Activated T-helper 1 cell treated with anti-CD3 and anti-CD28 coated beads, Interleukin-12 subunit alpha, Interleukin-12 subunit beta, Interleukin-2, Interleukin-4 antibody, amounts not matched to agents 30 ng/mL and 10 ng/mL and 1 ng/mL, durations not matched to agents 14 hours and 24 hours and 36 hours (primary cell): ENCODE data around the gene PIAS3. TPM values are rescaled to one million over a fixed set of nuclear protein-coding genes. Genes with fewer than 3 reads are reported as not detected.

Experiments used
- DNase-seq: peaks from one replicate; pipeline ENCODE4 v3.0.0; 2021; ENCODE audit warnings: low spot score
- H3K27ac Mint-ChIP-seq: one replicate; pipeline ENCODE4 v1.8.0; 2021; ENCODE audit warnings: mild to moderate bottlenecking, mixed read lengths
- H3K27me3 Mint-ChIP-seq: one replicate; pipeline ENCODE4 v1.8.0; 2022; ENCODE audit warnings: mild to moderate bottlenecking, moderate library complexity, mixed read lengths; ENCODE audit not compliant: insufficient read depth
- H3K36me3 Mint-ChIP-seq: one replicate; pipeline ENCODE4 v1.8.0; 2021; ENCODE audit warnings: low read depth, mixed read lengths
- H3K4me1 Mint-ChIP-seq: one replicate; pipeline ENCODE4 v1.8.0; 2021; ENCODE audit warnings: low read depth, mixed read lengths
- H3K4me3 Mint-ChIP-seq: one replicate; pipeline ENCODE4 v1.8.0; 2021; ENCODE audit warnings: mild to moderate bottlenecking, moderate library complexity, mixed read lengths
- H3K9me3 Mint-ChIP-seq: one replicate; pipeline ENCODE4 v1.8.0; 2021; ENCODE audit warnings: mixed read lengths
- intact Hi-C: fragments of 100-400 bp; cut with micrococcal nuclease; formaldehyde crosslinking; loops from one replicate; pipeline ENCODE4 v1.15.1; 2024
- total RNA-seq: library from RNA; stranded (reverse); gene quantifications from 2 replicates; pipeline ENCODE4 v1.2.3, GENCODE V29; 2022

The PIAS3 gene
- total RNA-seq, 1 donor from 2014 or later = 16.9 TPM

DNA sequence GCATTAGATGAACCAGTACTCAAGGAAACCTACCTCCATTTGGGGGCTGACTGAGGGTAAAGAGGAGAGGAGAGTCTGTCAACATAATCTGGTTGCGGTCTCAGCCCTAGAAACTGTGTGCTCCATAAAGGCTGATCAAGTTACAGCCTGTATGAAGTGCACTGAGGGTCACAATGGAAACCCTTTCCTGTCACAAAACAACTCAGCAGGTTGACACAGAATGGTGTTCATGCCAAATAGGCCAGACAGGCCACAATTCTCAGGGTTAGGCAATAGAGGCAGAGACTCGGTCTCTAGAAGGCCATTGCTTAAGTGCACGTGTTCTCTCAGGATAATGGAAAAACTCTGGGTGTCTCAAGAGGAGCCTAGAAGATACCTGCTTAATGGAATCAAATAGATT, 30.8 kb upstream of the PIAS3 start:
- Mint-ChIP-seq H3K9me3 (no peaks in the 10 kb centered on the region), H3K4me3 (no peak overlapping the region), H3K4me1 (peaks cover 23% of the 10 kb centered on the region), H3K36me3 (no peaks in the 10 kb centered on the region), H3K27ac (no peak overlapping the region), H3K27me3 (peaks cover 18% of the 10 kb centered on the region)
- no peak for DNase-seq
- intact Hi-C loops = no loop called here

- intact Hi-C loops = loop anchor here (2.0 kb wide), 1 partner anchor 43 kb away; the partner anchor contains the start of gene NUDT17
- H3K4me3 Mint-ChIP-seq = no peak overlapping the region
- peaks cover 32% of the 10 kb centered on the region for H3K27me3 Mint-ChIP-seq
- no peak overlapping the region for H3K27ac Mint-ChIP-seq
- DNase-seq = no peak
- no peaks in the 10 kb centered on the region for H3K9me3 Mint-ChIP-seq
- no peaks in the 10 kb centered on the region for H3K36me3 Mint-ChIP-seq
- H3K4me1 Mint-ChIP-seq = peaks cover 25% of the 10 kb centered on the region
Measured at GRCh38 chr1:145887631-145888030, 28.8 kb upstream of the PIAS3 start.

- Mint-ChIP-seq H3K36me3 (no peaks in the 10 kb centered on the region), H3K27me3 (peaks cover 32% of the 10 kb centered on the region), H3K4me1 (peaks cover 25% of the 10 kb centered on the region), H3K4me3 (peak overlapping the region; percentile 51), H3K27ac (no peak overlapping the region), H3K9me3 (no peaks in the 10 kb centered on the region)
- no peak for DNase-seq
- intact Hi-C loops = loop anchor here (2.0 kb wide), 1 partner anchor 42 kb away; the partner anchor contains the start of gene NUDT17
Measured at GRCh38 chr1:145886816-145887215, 27.9 kb upstream of the PIAS3 start.

DNA sequence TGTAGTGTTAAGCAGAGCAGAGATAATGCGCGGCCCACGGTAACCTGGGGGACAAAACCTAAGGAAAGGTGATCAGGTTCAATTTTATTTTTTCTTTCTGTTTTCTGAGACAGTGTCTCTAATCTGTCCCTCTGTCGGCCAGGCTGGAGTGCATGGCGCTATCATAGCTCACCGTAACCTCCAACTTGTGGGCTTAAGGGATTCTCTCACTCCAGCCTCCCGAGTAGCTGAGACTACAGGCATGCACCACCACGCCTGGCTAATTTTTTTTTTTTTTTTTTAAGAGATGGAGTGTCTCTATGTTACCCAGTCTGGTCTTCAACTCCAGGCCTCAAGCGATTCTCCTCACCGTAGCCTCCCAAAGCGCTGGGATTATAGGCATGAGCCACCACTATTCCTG, 27.5 kb upstream of the PIAS3 start:
- H3K27ac Mint-ChIP-seq = no peak overlapping the region
- peak overlapping the region; percentile 78 for H3K4me3 Mint-ChIP-seq
- intact Hi-C loops = loop anchor here (2.0 kb wide), 1 partner anchor 42 kb away; the partner anchor contains the start of gene NUDT17

GRCh38 chr1:145885738-145886287, 26.9 kb upstream of the PIAS3 start, which contains the start of gene ANKRD35:
ANKRD35 (minus strand) TSS chr1:145885866; CDS start chr1:145885758, 108 bp downstream.
- Mint-ChIP-seq H3K27me3 (peaks cover 35% of the 10 kb centered on the region), H3K36me3 (no peaks in the 10 kb centered on the region), H3K4me1 (peaks cover 25% of the 10 kb centered on the region), H3K9me3 (no peaks in the 10 kb centered on the region), H3K4me3 (peak within 1 kb of the TSS; percentile 78), H3K27ac (no peak within 1 kb of the TSS)
- peak; percentile 84 for DNase-seq
- intact Hi-C loops = loop anchor here (1.0 to 2.0 kb wide), 4 partner anchors 28 to 73 kb away; partner anchors contain the start of genes LIX1L, NUDT17 and PEX11B

More for the DNA sequence above, 27.5 kb upstream of the PIAS3 start:
- no peak for DNase-seq
- H3K27me3 Mint-ChIP-seq = peaks cover 32% of the 10 kb centered on the region
- H3K4me1 Mint-ChIP-seq = peaks cover 25% of the 10 kb centered on the region
- no peaks in the 10 kb centered on the region for H3K36me3 Mint-ChIP-seq
- H3K9me3 Mint-ChIP-seq = no peaks in the 10 kb centered on the region

GRCh38 chr1:145884675-145885074, 25.8 kb upstream of the PIAS3 start:
- H3K27ac Mint-ChIP-seq = no peak overlapping the region
- intact Hi-C loops = loop anchor here (1.0 to 2.0 kb wide), 4 partner anchors 8 to 74 kb away; partner anchors contain the start of genes LIX1L and PEX11B
- peaks cover 25% of the 10 kb centered on the region for H3K4me1 Mint-ChIP-seq
- H3K9me3 Mint-ChIP-seq = no peaks in the 10 kb centered on the region
- DNase-seq = no peak
- no peaks in the 10 kb centered on the region for H3K36me3 Mint-ChIP-seq
- peaks cover 36% of the 10 kb centered on the region for H3K27me3 Mint-ChIP-seq
- H3K4me3 Mint-ChIP-seq = peak overlapping the region; percentile 78

- intact Hi-C loops = no loop called here
- no peak overlapping the region for H3K27ac Mint-ChIP-seq
- H3K36me3 Mint-ChIP-seq = no peaks in the 10 kb centered on the region
Measured at GRCh38 chr1:145879775-145880174, 20.9 kb upstream of the PIAS3 start.

GRCh38 chr1:145878724-145879123, 19.8 kb upstream of the PIAS3 start:
- no peak for DNase-seq

More at GRCh38 chr1:145879775-145880174, 20.9 kb upstream of the PIAS3 start:
- no peak overlapping the region for H3K4me3 Mint-ChIP-seq
- no peaks in the 10 kb centered on the region for H3K9me3 Mint-ChIP-seq
- DNase-seq = no peak
- peaks cover 42% of the 10 kb centered on the region for H3K27me3 Mint-ChIP-seq
- H3K4me1 Mint-ChIP-seq = peaks cover 3% of the 10 kb centered on the region

DNA sequence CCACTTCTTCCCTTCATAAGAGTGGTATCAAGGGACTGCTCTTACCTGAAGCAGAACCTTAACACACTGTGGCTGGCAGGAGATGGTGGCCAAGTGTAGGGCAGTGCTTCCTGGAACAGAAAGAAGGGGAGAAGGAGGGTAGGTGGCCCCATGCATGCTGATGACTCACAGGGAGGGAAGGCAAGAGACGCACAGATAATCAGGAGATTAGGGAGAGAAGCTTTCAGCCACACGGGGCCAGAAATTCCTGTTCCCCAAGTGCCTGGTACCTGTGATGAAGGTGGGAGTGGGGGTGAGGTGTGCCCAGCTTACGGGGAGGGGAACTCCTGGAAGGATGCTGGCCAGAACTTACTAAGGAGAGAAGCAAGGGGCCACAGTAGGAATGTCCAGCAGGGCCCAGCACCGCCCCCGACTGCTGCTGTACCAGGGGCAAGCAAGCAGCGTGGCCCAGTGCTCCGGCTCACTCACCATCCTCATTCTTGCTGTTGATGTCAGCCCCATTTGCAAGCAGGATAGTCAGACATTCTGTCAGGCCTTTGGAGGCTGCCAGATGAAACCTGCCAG, 19.1 kb upstream of the PIAS3 start:
- H3K4me1 Mint-ChIP-seq = peaks cover 2% of the 10 kb centered on the region
- H3K27me3 Mint-ChIP-seq = peaks cover 33% of the 10 kb centered on the region
- H3K9me3 Mint-ChIP-seq = no peaks in the 10 kb centered on the region
- H3K27ac Mint-ChIP-seq = no peak overlapping the region
- DNase-seq = no peak
- H3K36me3 Mint-ChIP-seq = no peaks in the 10 kb centered on the region
- intact Hi-C loops = no loop called here
- no peak overlapping the region for H3K4me3 Mint-ChIP-seq

More at GRCh38 chr1:145878724-145879123, 19.8 kb upstream of the PIAS3 start:
- Mint-ChIP-seq H3K4me3 (no peak overlapping the region), H3K27ac (no peak overlapping the region), H3K27me3 (peaks cover 36% of the 10 kb centered on the region), H3K4me1 (no peaks in the 10 kb centered on the region), H3K9me3 (no peaks in the 10 kb centered on the region), H3K36me3 (no peaks in the 10 kb centered on the region)
- intact Hi-C loops = no loop called here

- Mint-ChIP-seq H3K4me3 (no peak overlapping the region), H3K27me3 (peaks cover 37% of the 10 kb centered on the region), H3K36me3 (no peaks in the 10 kb centered on the region), H3K9me3 (no peaks in the 10 kb centered on the region), H3K4me1 (peaks cover 16% of the 10 kb centered on the region), H3K27ac (no peak overlapping the region)
- DNase-seq = no peak
- intact Hi-C loops = no loop called here
Measured at GRCh38 chr1:145874646-145875045, 15.8 kb upstream of the PIAS3 start.

DNA sequence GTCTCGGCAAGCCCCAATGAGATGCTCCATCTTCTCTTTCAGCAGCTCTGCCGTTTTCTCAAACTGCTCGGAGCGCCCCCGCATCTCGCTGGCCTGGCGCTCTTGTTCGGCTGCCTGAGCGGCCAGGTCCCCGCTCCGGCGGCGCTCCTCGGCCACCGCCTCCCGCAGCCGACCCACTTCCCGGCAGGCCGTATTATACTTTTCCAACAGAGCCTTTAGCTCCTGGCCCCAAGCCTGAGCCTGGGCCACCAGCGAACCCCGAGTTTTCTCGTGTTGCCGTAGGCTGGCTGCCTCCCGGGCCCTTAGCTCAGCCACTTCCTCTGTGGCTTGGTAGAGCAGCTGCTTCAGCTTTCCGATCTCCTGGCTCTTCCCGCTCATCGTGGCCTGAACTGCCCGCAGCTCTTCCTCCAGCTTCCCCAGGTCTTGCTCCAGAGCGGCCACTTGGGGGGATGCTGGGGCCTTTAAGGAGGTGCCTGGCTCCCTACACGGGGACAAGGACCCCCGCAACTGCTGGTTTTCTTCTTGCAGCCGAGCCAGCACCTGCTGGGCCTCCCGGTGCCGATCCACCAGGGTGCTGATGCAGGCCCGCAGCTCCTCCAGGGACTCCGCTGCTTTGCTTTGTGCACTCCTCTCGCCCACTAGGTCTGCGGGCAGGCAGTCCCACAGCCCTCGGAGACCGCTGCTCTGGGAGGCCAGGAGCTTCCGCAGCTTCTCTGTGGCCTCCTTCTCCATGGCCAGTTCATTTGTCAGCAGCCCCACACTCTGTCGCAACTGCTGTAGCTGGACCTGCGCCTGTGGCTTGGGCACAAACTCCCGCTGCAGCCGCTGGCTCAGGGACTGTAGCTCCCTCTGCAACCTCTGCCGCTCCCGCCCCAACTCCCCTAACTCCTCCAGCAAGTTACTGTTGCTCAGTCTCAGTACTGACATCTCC, 13.4 kb upstream of the PIAS3 start:
- peak overlapping the region; percentile 58 for H3K4me3 Mint-ChIP-seq
- peaks cover 43% of the 10 kb centered on the region for H3K27me3 Mint-ChIP-seq
- no peaks in the 10 kb centered on the region for H3K9me3 Mint-ChIP-seq
- DNase-seq = peak; percentile 30
- peak overlapping the region; percentile 78 for H3K27ac Mint-ChIP-seq
- H3K4me1 Mint-ChIP-seq = peaks cover 16% of the 10 kb centered on the region
- intact Hi-C loops = loop anchor here (2.0 kb wide), 1 partner anchor 27 kb away; the partner anchor contains the start of gene NUDT17
- H3K36me3 Mint-ChIP-seq = no peaks in the 10 kb centered on the region

DNA sequence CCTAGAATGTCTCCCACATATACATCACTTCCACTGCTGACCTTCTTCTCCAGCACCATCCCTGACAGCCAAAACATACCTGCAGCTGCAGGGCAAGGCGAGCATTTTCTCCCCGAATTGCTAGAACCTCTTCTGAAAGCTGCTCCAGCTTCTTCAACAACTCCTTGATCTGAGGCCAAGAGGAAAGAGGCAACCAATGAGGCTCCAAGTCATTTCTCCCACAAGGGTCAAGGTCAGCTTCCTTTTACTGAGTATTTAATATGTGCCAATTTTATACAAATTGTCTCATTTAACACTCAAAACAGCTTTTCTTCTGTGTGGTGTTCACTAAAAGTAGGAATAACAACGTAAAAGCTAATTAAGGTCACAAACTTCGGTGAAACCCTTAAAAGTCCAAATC, 9.4 kb upstream of the PIAS3 start:
- H3K4me3 Mint-ChIP-seq = no peak overlapping the region
- no peak for DNase-seq
- H3K27me3 Mint-ChIP-seq = peaks cover 35% of the 10 kb centered on the region
- no peaks in the 10 kb centered on the region for H3K36me3 Mint-ChIP-seq
- no peaks in the 10 kb centered on the region for H3K9me3 Mint-ChIP-seq
- no peak overlapping the region for H3K27ac Mint-ChIP-seq
- intact Hi-C loops = no loop called here
- H3K4me1 Mint-ChIP-seq = peaks cover 16% of the 10 kb centered on the region
